Nephron progenitor cell (in vitro differentiated cells): Measurements from ENCODE around the gene NEO1.

Source experiments
- DNase-seq: peaks from one replicate; pipeline ENCODE4 v3.0.0; 2021
- H3K27ac Mint-ChIP-seq: 2 replicates; pipeline ENCODE4 v1.8.0; 2021; ENCODE audit warnings: mild to moderate bottlenecking, moderate library complexity, mixed read lengths
- H3K27me3 Mint-ChIP-seq: 2 replicates; pipeline ENCODE4 v1.8.0; 2021; ENCODE audit warnings: mild to moderate bottlenecking, low read depth, mixed read lengths; ENCODE audit not compliant: poor library complexity
- H3K36me3 Mint-ChIP-seq: 2 replicates; pipeline ENCODE4 v1.8.0; 2021; ENCODE audit warnings: low read depth, mixed read lengths
- H3K4me1 Mint-ChIP-seq: 2 replicates; pipeline ENCODE4 v1.8.0; 2021; ENCODE audit warnings: mixed read lengths
- H3K4me3 Mint-ChIP-seq: 2 replicates; pipeline ENCODE4 v1.8.0; 2021; ENCODE audit warnings: mild to moderate bottlenecking, moderate library complexity, mixed read lengths
- H3K9me3 Mint-ChIP-seq: 2 replicates; pipeline ENCODE4 v1.8.0; 2021; ENCODE audit warnings: mild to moderate bottlenecking, moderate library complexity, mixed read lengths
- CTCF ChIP-seq: fragments of 200-600 bp; sonication (generic); IDR thresholded peaks from 2 replicates; pipeline ENCODE4 v1.5.0; 2021; ENCODE audit warnings: antibody characterized with exemption

Gene NEO1

DNA sequence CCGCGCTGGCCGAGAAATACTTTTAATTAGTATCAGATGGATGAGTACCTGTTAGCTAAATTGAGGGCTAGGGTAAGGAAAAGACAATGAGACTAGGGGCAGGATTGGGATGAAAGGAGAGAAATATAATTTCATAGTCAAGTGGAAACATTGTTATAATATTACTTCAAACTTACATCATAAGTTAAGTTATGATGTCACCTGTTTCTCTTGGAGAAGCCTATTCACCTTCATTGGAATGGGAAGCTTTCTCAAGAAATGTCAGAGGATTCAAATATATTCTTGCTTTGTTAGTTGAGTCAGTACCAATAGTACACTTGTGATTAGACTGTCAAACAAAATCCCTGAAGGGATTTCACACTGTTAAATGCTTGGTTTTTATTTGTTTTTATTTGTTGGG lies 116.2 kb downstream of the NEO1 start:
- H3K36me3 Mint-ChIP-seq: peaks cover 40% of the 10 kb centered on the region
- DNase-seq: no peak
- TF ChIP-seq CTCF: no peak
- H3K4me1 Mint-ChIP-seq: no peaks in the 10 kb centered on the region
- H3K4me3 Mint-ChIP-seq: no peak overlapping the region
- peaks cover 24% of the 10 kb centered on the region for H3K9me3 Mint-ChIP-seq
- no peaks in the 10 kb centered on the region for H3K27me3 Mint-ChIP-seq
- H3K27ac Mint-ChIP-seq: no peak overlapping the region

DNA sequence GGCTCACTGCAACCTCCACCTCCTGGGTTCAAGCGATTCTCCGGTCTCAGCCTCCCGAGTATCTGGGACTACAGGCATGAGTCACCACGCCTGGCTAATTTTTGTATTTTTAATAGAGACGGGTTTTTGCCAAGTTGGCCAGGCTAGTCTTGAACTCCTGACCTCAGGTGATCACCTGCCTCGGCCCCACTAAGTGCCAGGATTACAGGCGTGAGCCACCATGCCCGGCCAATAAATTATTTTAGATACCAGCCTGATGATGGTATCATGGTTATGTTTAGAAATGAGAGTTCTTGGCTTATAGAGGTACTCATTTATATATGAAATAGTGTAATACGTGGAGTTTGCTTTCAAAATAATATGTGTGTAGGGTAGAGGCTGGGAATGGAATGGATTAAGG lies 119.4 kb downstream of the NEO1 start:
- peaks cover 11% of the 10 kb centered on the region for H3K36me3 Mint-ChIP-seq
- TF ChIP-seq CTCF: no peak
- H3K4me1 Mint-ChIP-seq: peaks cover 7% of the 10 kb centered on the region
- no peak overlapping the region for H3K4me3 Mint-ChIP-seq
- no peaks in the 10 kb centered on the region for H3K27me3 Mint-ChIP-seq
- DNase-seq: no peak
- peaks cover 4% of the 10 kb centered on the region for H3K9me3 Mint-ChIP-seq
- no peak overlapping the region for H3K27ac Mint-ChIP-seq

DNA sequence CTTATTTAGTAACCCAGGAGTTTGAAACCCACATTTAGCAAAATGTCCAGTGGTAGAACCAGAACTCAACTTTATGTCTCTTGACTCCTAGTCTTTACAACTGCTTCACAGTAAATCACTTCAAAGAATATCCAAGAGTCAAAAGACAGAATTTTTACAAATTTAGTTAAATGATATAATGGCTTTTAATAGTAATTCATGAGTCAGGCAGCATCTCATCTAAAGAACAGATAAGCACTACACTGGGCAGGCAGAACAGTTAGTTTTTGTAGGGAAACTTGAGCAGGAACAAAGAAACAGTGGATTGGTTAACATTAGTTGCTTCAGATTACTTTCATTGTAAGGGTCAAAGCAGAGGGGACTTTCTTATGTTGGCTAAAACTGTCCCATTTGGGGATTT lies 120.2 kb downstream of the NEO1 start:
- H3K36me3 Mint-ChIP-seq: peaks cover 4% of the 10 kb centered on the region
- no peaks in the 10 kb centered on the region for H3K27me3 Mint-ChIP-seq
- H3K4me3 Mint-ChIP-seq: no peak overlapping the region
- no peak for TF ChIP-seq CTCF
- peaks cover 7% of the 10 kb centered on the region for H3K4me1 Mint-ChIP-seq
- peak overlapping the region; percentile 18 for H3K27ac Mint-ChIP-seq
- no peak for DNase-seq
- no peaks in the 10 kb centered on the region for H3K9me3 Mint-ChIP-seq

GRCh38 chr15:73174171-73174570 lies 121.9 kb downstream of the NEO1 start:
- no peaks in the 10 kb centered on the region for H3K9me3 Mint-ChIP-seq
- H3K27ac Mint-ChIP-seq: no peak overlapping the region
- no peak for DNase-seq
- H3K27me3 Mint-ChIP-seq: no peaks in the 10 kb centered on the region
- no peak overlapping the region for H3K4me3 Mint-ChIP-seq
- peaks cover 11% of the 10 kb centered on the region for H3K36me3 Mint-ChIP-seq
- no peak for TF ChIP-seq CTCF
- peaks cover 7% of the 10 kb centered on the region for H3K4me1 Mint-ChIP-seq

- peaks cover 3% of the 10 kb centered on the region for H3K9me3 Mint-ChIP-seq
- H3K4me1 Mint-ChIP-seq: peaks cover 7% of the 10 kb centered on the region
- TF ChIP-seq CTCF: no peak
- DNase-seq: no peak
- no peak overlapping the region for H3K4me3 Mint-ChIP-seq
- no peaks in the 10 kb centered on the region for H3K27me3 Mint-ChIP-seq
- H3K36me3 Mint-ChIP-seq: peaks cover 21% of the 10 kb centered on the region
- no peak overlapping the region for H3K27ac Mint-ChIP-seq
Observed at GRCh38 chr15:73175382-73175781, 123.1 kb downstream of the NEO1 start.

DNA sequence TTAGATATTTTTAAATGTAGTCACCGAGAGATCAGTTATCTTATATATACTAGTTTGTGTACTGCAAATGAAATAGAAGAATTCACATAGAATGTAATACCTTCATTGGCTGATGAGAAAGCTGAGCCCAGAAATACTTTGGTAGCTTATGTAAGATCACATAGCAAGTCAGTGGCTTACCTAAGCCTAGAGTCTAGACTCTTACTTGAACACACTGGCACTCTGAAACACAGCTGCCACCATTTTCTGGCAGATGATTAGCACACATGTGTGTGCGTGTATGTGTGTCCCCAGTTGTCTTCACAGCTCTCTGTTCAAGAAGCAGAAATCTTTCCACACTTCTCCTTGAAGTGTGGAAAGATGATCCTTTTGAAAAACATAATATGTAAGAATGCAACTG lies 124.3 kb downstream of the NEO1 start:
- Mint-ChIP-seq H3K4me1 (peaks cover 7% of the 10 kb centered on the region), H3K27me3 (no peaks in the 10 kb centered on the region), H3K27ac (no peak overlapping the region)

More for the DNA sequence above, 124.3 kb downstream of the NEO1 start:
- no peak for TF ChIP-seq CTCF
- no peak for DNase-seq
- peaks cover 15% of the 10 kb centered on the region for H3K9me3 Mint-ChIP-seq
- peaks cover 33% of the 10 kb centered on the region for H3K36me3 Mint-ChIP-seq
- no peak overlapping the region for H3K4me3 Mint-ChIP-seq
